HCT116 (cell line): ENCODE data around the gene MOV10L1. TPM values are rescaled to one million over a fixed set of nuclear protein-coding genes. Genes with fewer than 3 reads are reported as not detected.

Experiments used
- ATAC-seq: fragments of 200-7000 bp; cut with Tn5 transposase; 2 replicates; pipeline ENCODE4 v1.9.1; 2020; ENCODE audit warnings: mild to moderate bottlenecking, moderate library complexity
- Bru-seq: library from RNA; stranded (reverse); fragments of 400-500 nt; gene quantifications from one replicate; lab custom pipeline; 2021; lab: Mats Ljungman, UMichigan
- BruChase-seq, 2 experiments: library from RNA; stranded (reverse); fragments of 400-500 nt; gene quantifications; one replicate each; lab custom pipeline; 2021; lab: Mats Ljungman, UMichigan
- BruUV-seq: library from RNA; stranded (reverse); fragments of 400-500 nt; replicated peaks from 2 replicates; lab custom pipeline; 2021; lab: Mats Ljungman, UMichigan
- CTCF ChIA-PET: fragments of 300-600 bp; sonication (Branson Sonifier 250); formaldehyde crosslinking; loops from one replicate; lab custom pipeline; 2021; ENCODE audit warnings: antibody characterized with exemption; lab: Charles Lee
- POLR2A ChIA-PET: fragments of 300-600, 350-600 bp; sonication (Branson Sonifier 250); formaldehyde crosslinking; loops from one replicate; lab custom pipeline; 2021; ENCODE audit warnings: antibody characterized with exemption; lab: Charles Lee
- RAD21 ChIA-PET, 2 experiments: fragments of 300-600 bp; sonication (Branson Sonifier 250); formaldehyde crosslinking; loops; one replicate each; lab custom pipeline; 2023; ENCODE audit warnings: low total read pairs in 2 of 2; ENCODE audit not compliant: uncharacterized antibody in 2 of 2, unreplicated experiment in 2 of 2, low non-redundant PET in 1 of 2; lab: Charles Lee
- DNase-seq: peaks from one replicate; pipeline ENCODE4 v3.0.0-alpha.2; 2010; ENCODE audit warnings: low read depth, low spot score
- H2AFZ ChIP-seq: fragments of 200-600 bp; shearing (Covaris generic), sonication (generic); 2 replicates; pipeline ENCODE4 v1.6.1; 2017; ENCODE audit warnings: low read depth, mixed run types, mixed read lengths, antibody characterized with exemption, low read length; ENCODE audit not compliant: poor library complexity, severe bottlenecking
- H3K27ac ChIP-seq: 2 replicates; pipeline ENCODE4 v1.5.1; 2012; ENCODE audit warnings: low read depth, low read length
- H3K27me3 ChIP-seq: fragments of 200-600 bp; sonication (generic); 2 replicates; pipeline ENCODE4 v1.6.1; 2016; ENCODE audit warnings: mixed run types, low read length, mixed read lengths; ENCODE audit not compliant: insufficient read depth
- H3K36me3 ChIP-seq, 2 experiments: fragments of 200-500 bp in 1 of 2; fragments of 200-600 bp in 1 of 2; sonication (Bioruptor generic) in 1 of 2; sonication (generic) in 1 of 2; 2 replicates each; pipeline versions ENCODE4 v1.5.1 to v1.6.1; 2014 to 2016; ENCODE audit warnings: low read length in 2 of 2, inconsistent platforms in 1 of 2, mixed read lengths in 1 of 2, mixed run types in 1 of 2; ENCODE audit not compliant: insufficient read depth in 2 of 2, control insufficient read depth in 1 of 2
- H3K4me1 ChIP-seq, 2 experiments: fragments of 200-600 bp in 1 of 2; sonication (generic) in 1 of 2; 2 replicates each; pipeline versions ENCODE4 v1.5.1 to v1.6.1; 2012 to 2017; ENCODE audit warnings: low read length in 2 of 2, inconsistent platforms in 1 of 2, mild to moderate bottlenecking in 1 of 2, mixed read lengths in 1 of 2, mixed run types in 1 of 2, moderate library complexity in 1 of 2; ENCODE audit not compliant: insufficient read depth in 2 of 2, control insufficient read depth in 1 of 2
- H3K4me2 ChIP-seq: fragments of 200-600 bp; sonication (generic); 2 replicates; pipeline ENCODE4 v1.6.1; 2017; ENCODE audit warnings: mixed run types, low read length, mixed read lengths
- H3K4me3 ChIP-seq, 2 experiments: fragments of 200-600 bp in 1 of 2; sonication (generic) in 1 of 2; replicated peaks in 1 of 2; 2 replicates each; pipeline ENCODE4 v1.5.1; 2011 to 2016; ENCODE audit warnings: low read length in 2 of 2, control low read depth in 1 of 2, low read depth in 1 of 2, mild to moderate bottlenecking in 1 of 2, mixed read lengths in 1 of 2, mixed run types in 1 of 2
- H3K79me2 ChIP-seq: fragments of 200-600 bp; sonication (generic); 2 replicates; pipeline ENCODE4 v1.6.1; 2017; ENCODE audit warnings: mild to moderate bottlenecking, mixed run types, low read length, moderate library complexity, mixed read lengths; ENCODE audit not compliant: insufficient read depth
- H3K9ac ChIP-seq: fragments of 200-600 bp; sonication (generic); 2 replicates; pipeline ENCODE4 v1.6.1; 2016; ENCODE audit warnings: low read length, mixed read lengths
- H3K9me2 ChIP-seq: fragments of 200-600 bp; sonication (generic), shearing (Covaris generic); 2 replicates; pipeline ENCODE4 v1.6.1; 2017; ENCODE audit warnings: mixed run types, mild to moderate bottlenecking, moderate library complexity; ENCODE audit not compliant: insufficient read depth
- H3K9me3 ChIP-seq, 2 experiments: fragments of 200-500 bp in 1 of 2; fragments of 200-600 bp in 1 of 2; sonication (Bioruptor generic) in 1 of 2; sonication (generic) in 1 of 2; 2 replicates each; pipeline ENCODE4 v1.6.1; 2014 to 2017; ENCODE audit warnings: low read length in 2 of 2, mixed read lengths in 2 of 2, inconsistent platforms in 1 of 2, low read depth in 1 of 2, mild to moderate bottlenecking in 1 of 2, mixed run types in 1 of 2, moderate library complexity in 1 of 2; ENCODE audit not compliant: control insufficient read depth in 1 of 2, insufficient read depth in 1 of 2
- H4K20me1 ChIP-seq: fragments of 200-600 bp; sonication (generic), shearing (Covaris generic); 2 replicates; pipeline ENCODE4 v1.6.1; 2017; ENCODE audit warnings: mixed run types, mild to moderate bottlenecking, moderate library complexity; ENCODE audit not compliant: insufficient read depth
- ATF3 ChIP-seq: IDR thresholded peaks from 2 replicates; pipeline ENCODE4 v1.6.1; 2012
- CBX3 ChIP-seq: IDR thresholded peaks from 2 replicates; pipeline ENCODE4 v1.6.1; 2012; ENCODE audit warnings: low read depth
- ELF1 ChIP-seq: IDR thresholded peaks from 2 replicates; pipeline ENCODE4 v1.6.1; 2012; ENCODE audit warnings: low read depth, borderline replicate concordance
- EZH2 ChIP-seq: fragments of 200-600 bp; sonication (generic); IDR thresholded peaks from 2 replicates; pipeline ENCODE4 v1.6.1; 2017; ENCODE audit warnings: antibody characterized with exemption, mixed run types
- FOSL1 ChIP-seq: IDR thresholded peaks from 2 replicates; pipeline ENCODE4 v1.6.1; 2012; ENCODE audit warnings: low read depth
- POLR2AphosphoS5 ChIP-seq: IDR thresholded peaks from 2 replicates; pipeline ENCODE4 v1.6.1; 2011; ENCODE audit warnings: mild to moderate bottlenecking, low read depth, low read length, moderate library complexity
- RAD21 ChIP-seq: IDR thresholded peaks from 2 replicates; pipeline ENCODE4 v1.6.1; 2012; ENCODE audit warnings: low read depth, mild to moderate bottlenecking
- SIN3A ChIP-seq: IDR thresholded peaks from 2 replicates; pipeline ENCODE4 v1.6.1; 2012; ENCODE audit warnings: low read depth
- SP1 ChIP-seq: IDR thresholded peaks from 2 replicates; pipeline ENCODE4 v1.6.1; 2012; ENCODE audit warnings: low read depth
- SRF ChIP-seq: IDR thresholded peaks from 2 replicates; pipeline ENCODE4 v1.6.1; 2012; ENCODE audit warnings: low read depth
- YY1 ChIP-seq: IDR thresholded peaks from 2 replicates; pipeline ENCODE4 v1.6.1; 2011; ENCODE audit warnings: low read length, low read depth, moderate library complexity, mild to moderate bottlenecking; ENCODE audit not compliant: insufficient replicate concordance; ENCODE audit errors: extremely low read depth
- intact Hi-C: fragments of 100-400 bp; cut with micrococcal nuclease; formaldehyde crosslinking; loops from 2 replicates; pipeline ENCODE4 v1.10.0; 2022
- long read RNA-seq: library from polyadenylated mRNA; unstranded; transcript quantifications from one replicate; pipeline ENCODE4 v2.0.0, GENCODE V29; 2021; ENCODE audit not compliant: unreplicated experiment
- polyA plus RNA-seq: library from polyadenylated mRNA; unstranded; fragments of >200 nt; gene quantifications from 2 replicates; pipeline ENCODE4 v1.2.1, GENCODE V29; 2012; ENCODE audit warnings: missing spikeins
- total RNA-seq: library from RNA; stranded (reverse); gene quantifications from one replicate; pipeline ENCODE4 v1.2.1, GENCODE V29; 2021; ENCODE audit not compliant: unreplicated experiment

The MOV10L1 gene
- total RNA-seq: not detected
- 0.25 and 0.49 TPM in 2 replicates for polyA plus RNA-seq
- percentile 15 among the genes with signal in this experiment for Bru-seq, nascent RNA
- BruChase-seq, experiment 1, labeled RNA remaining after a 6-hour chase: percentile 20 among the genes with signal in this experiment
- BruChase-seq, experiment 2, labeled RNA remaining after a 2-hour chase: percentile 16 among the genes with signal in this experiment
- long read RNA-seq: 0 reads

- Histone ChIP-seq H3K4me1 (no peaks in the 10 kb centered on the region), H3K9me2 (no peaks in the 10 kb centered on the region), H3K27me3 (no peaks in the 10 kb centered on the region), H2AFZ (no peak within 1 kb of the TSS), H3K36me3 (no peaks in the 10 kb centered on the region), H3K4me3 (no peak within 1 kb of the TSS), H3K79me2 (no peaks in the 10 kb centered on the region), H3K9ac (no peak within 1 kb of the TSS), H4K20me1 (no peaks in the 10 kb centered on the region), H3K27ac (no peak within 1 kb of the TSS), H3K9me3 (peaks cover 0 to 3% of the 10 kb centered on the region in 2 experiments; a peak in 1 of 4 replicates), H3K4me2 (no peak within 1 kb of the TSS)
- no TSS peak for BruUV-seq
- no peak for DNase-seq
- RAD21 ChIA-PET: no interaction called here
- POLR2A ChIA-PET: no interaction called here
- TF ChIP-seq FOSL1: no peak
- TF ChIP-seq ELF1: no peak
- TF ChIP-seq POLR2AphosphoS5: no peak
- no peak for TF ChIP-seq RAD21
- no peak for TF ChIP-seq SP1
- no peak for TF ChIP-seq ATF3
- no peak for TF ChIP-seq EZH2
- TF ChIP-seq SRF: no peak
- no peak for TF ChIP-seq YY1
- no peak for TF ChIP-seq SIN3A
- no peak for TF ChIP-seq CBX3
- no peak for ATAC-seq
- CTCF ChIA-PET: no interaction called here
- intact Hi-C loops: no loop called here
Measured at GRCh38 chr22:50089682-50090411, at the start of gene MOV10L1. Gene MOV10L1, plus strand, starts transcription at chr22:50090006. Its CDS starts 83 bp downstream, at chr22:50090089.
